ENCODE results near the gene HOXD13.

Gene HOXD13

GRCh38 chr2:176106581-176107539 lies 14.3 kb downstream of the HOXD13 start, which contains the start of gene HOXD11:
HOXD11 (plus strand) TSS chr2:176107280; CDS start chr2:176107356, 76 bp downstream.
- peak; percentile 27 for ATAC-seq

GRCh38 chr2:176107731-176108181 lies 15.2 kb downstream of the HOXD13 start:
- DNase-seq (no peak), ATAC-seq (no peak)

More at GRCh38 chr2:176106581-176107539, 14.3 kb downstream of the HOXD13 start, which contains the start of gene HOXD11:
- DNase-seq: no peak

- DNase-seq: no peak
- ATAC-seq: no peak
Observed at GRCh38 chr2:176109192-176109901, 16.8 kb downstream of the HOXD13 start.

GRCh38 chr2:176109946-176110345 lies 17.4 kb downstream of the HOXD13 start:
- no peak for DNase-seq
- no peak for ATAC-seq

- DNase-seq: no peak
- no peak for ATAC-seq
Observed at GRCh38 chr2:176110415-176111308, 18.1 kb downstream of the HOXD13 start.

- ATAC-seq: no peak
- DNase-seq: no peak
Observed at GRCh38 chr2:176111309-176111663, 18.8 kb downstream of the HOXD13 start.

GRCh38 chr2:176111846-176112374 lies 19.4 kb downstream of the HOXD13 start:
- no peak for ATAC-seq

GRCh38 chr2:176112375-176113302 lies 20.1 kb downstream of the HOXD13 start:
- no peak for ATAC-seq
- no peak for DNase-seq

More at GRCh38 chr2:176111846-176112374, 19.4 kb downstream of the HOXD13 start:
- no peak for DNase-seq

GRCh38 chr2:176114120-176114929 lies 21.8 kb downstream of the HOXD13 start:
- DNase-seq: no peak
- ATAC-seq: no peak

GRCh38 chr2:176114930-176115625 lies 22.6 kb downstream of the HOXD13 start:
- ATAC-seq: no peak
- no peak for DNase-seq

GRCh38 chr2:176115883-176116813 lies 23.6 kb downstream of the HOXD13 start, which contains the start of gene HOXD10:
HOXD10 (plus strand) TSS chr2:176116778; CDS start chr2:176116834, 56 bp downstream.
- DNase-seq: no peak
- no peak for ATAC-seq

- no peak for ATAC-seq
Observed at GRCh38 chr2:176117162-176117822, 24.8 kb downstream of the HOXD13 start.

GRCh38 chr2:176117823-176118371 lies 25.4 kb downstream of the HOXD13 start:
- DNase-seq (no peak), ATAC-seq (no peak)

More at GRCh38 chr2:176117162-176117822, 24.8 kb downstream of the HOXD13 start:
- DNase-seq: no peak

- DNase-seq (no peak), ATAC-seq (no peak)
Observed at GRCh38 chr2:176118601-176119339, 26.2 kb downstream of the HOXD13 start.

GRCh38 chr2:176120364-176121189 lies 28.1 kb downstream of the HOXD13 start:
- no peak for ATAC-seq
- no peak for DNase-seq
